HG03469 (cell line): ENCODE results near the gene CACFD1.
"Not testable (repeated sequence)": the region's sequence is repeated elsewhere in the genome, so short reads cannot be mapped to it uniquely, and the experiment has no call there.

ENCODE experiments used
- ATAC-seq: cut with Tn5 transposase; IDR thresholded peaks from one replicate; pipeline ENCODE4 v1.9.1; 2021; ENCODE audit warnings: mild to moderate bottlenecking, moderate library complexity, moderate number of reproducible peaks; ENCODE audit not compliant: unreplicated experiment

The CACFD1 gene

DNA sequence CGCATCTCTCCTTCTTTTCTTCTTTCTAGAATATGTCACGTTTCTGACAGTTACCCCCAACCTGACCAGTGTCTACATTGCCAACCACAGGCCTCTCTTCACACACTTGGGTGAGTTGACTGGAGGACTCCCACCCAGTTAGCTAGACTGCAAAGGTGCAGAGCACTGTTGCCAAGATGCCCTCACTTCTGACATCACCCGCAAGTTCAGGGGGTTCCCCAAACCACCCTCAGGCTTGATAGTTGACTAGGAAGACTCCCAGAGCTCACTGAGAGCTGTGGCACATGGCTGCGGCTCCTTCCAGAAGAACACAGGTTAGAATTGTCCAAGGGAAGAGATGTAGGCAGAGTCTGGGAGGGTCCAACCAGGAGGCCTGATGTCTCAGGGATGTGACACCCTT, 20.4 kb upstream of the CACFD1 start:
- ATAC-seq: no peak

DNA sequence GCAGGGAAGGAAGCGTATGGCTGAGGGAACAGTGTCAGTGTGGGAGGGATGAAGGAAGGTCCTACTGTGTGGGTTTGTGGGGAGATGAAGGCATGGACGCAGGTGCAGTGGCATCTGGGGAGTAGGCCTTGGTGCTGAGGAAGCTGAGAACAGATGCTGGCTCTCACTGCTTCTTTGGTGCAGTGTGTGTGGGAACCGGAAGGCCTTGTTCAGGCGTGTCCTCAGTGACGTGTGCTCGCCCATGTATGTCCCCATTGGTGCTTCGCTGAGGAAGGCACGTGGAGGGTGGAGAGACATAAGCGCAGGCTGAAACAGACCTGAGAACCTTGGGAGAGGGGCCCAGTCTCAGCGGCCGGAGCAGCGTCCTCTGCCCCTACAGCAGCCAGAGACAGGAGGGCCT, 18.9 kb upstream of the CACFD1 start:
- ATAC-seq: no peak

GRCh38 chr9:133441571-133441970, 18.2 kb upstream of the CACFD1 start:
- ATAC-seq: no peak

DNA sequence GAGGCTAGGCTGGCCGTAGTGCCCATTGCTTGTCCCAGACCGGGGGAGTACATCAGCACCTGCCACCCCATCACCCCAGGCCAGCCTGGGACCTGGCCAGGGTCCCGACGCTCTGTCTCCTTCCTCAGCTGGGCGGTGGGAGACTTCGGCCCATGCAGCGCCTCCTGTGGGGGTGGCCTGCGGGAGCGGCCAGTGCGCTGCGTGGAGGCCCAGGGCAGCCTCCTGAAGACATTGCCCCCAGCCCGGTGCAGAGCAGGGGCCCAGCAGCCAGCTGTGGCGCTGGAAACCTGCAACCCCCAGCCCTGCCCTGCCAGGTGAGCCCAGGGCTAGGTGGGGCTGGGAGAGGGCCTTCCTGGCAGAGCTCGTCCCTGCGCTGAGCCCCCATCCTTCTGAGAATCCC, 16.5 kb upstream of the CACFD1 start:
- ATAC-seq: no peak

GRCh38 chr9:133443982-133444381, 15.8 kb upstream of the CACFD1 start:
- no peak for ATAC-seq

DNA sequence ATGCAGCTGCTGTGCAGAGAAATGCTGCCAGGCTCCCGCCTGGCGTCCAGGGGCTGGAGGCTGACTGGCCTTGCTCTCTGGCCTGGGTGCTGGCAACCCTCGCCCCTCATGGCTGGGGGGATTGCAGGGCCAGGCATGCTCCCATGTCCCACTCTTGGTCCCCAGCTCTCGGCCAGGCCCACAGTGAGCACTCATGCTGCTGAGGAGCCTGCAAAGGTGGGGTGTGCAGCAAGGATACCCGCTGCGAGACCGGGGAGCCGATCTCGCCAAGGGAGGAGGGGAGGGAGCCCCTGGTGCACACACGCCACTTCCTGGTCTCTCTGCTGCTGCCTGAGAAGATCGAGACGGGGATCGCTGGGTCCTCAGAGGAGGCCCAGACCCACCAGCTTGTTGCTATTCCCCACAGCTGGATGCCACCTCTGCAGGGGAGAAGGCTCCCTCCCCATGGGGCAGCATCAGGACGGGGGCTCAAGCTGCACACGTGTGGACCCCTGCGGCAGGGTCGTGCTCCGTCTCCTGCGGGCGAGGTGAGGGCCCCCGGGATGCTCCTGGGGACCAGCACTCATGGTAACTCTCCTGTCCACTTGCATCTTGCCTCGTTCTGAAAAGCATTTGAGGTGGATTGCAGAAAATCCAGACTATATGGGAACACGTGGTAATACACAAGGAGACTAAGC, 14.3 kb upstream of the CACFD1 start:
- ATAC-seq: no peak

DNA sequence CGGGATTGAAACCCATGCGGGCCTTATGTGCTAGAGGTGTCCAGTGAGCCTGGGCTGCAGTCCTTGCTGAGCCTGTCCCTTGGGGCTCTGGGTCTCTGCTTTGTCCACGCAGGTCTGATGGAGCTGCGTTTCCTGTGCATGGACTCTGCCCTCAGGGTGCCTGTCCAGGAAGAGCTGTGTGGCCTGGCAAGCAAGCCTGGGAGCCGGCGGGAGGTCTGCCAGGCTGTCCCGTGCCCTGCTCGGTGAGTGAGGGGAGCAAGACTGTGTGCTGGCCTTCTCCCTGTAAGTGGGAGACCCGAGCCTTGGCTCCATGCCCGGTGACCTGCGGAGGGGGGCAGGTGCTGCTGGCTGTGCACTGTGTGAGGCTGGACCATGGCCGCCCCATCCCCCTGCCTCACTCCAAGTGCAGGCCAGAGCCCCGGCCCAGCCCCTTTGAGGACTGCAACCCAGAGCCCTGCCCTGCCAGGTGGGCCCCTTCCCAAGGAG, 11.2 kb upstream of the CACFD1 start:
- no peak for ATAC-seq

DNA sequence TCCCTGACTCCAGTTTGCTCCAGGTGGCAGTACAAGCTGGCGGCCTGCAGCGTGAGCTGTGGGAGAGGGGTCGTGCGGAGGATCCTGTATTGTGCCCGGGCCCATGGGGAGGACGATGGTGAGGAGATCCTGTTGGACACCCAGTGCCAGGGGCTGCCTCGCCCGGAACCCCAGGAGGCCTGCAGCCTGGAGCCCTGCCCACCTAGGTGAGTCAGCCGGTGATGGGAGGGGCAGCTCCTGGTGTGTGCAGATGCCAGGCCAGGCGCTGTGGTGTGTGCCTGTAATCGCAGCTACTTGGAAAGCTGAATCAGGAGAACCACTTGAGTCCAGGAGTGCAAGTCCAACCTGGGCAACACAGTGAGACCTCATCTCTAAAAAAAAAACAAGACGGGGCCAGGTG, 10.0 kb upstream of the CACFD1 start:
- ATAC-seq: no peak

GRCh38 chr9:133451865-133452264, 7.9 kb upstream of the CACFD1 start:
- not testable (repeated sequence) for ATAC-seq

GRCh38 chr9:133452562-133452961, 7.2 kb upstream of the CACFD1 start:
- ATAC-seq: no peak

DNA sequence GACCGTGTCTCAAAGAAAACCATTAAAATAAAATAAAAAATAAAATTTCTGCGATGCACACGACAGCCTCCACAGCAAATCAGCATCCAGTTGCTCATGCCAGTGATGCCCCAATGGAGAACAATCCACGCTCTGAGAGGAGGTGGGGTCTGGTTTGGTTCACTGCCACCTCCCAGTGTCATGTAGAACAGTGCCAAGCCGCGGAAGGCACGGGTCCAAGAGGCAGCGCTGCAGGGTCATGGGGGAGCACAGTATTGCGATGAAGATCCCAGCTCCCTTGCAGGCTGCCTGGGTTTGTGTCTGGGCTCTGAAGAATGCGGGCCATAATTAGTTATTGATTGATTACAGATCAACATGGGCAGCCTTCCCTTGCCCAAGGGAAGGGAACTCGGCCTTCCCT, 6.1 kb upstream of the CACFD1 start:
- no peak for ATAC-seq

- no peak for ATAC-seq
These were observed 5.5 kb upstream of the CACFD1 start for GRCh38 chr9:133454325-133454724.

GRCh38 chr9:133454943-133455673, 4.7 kb upstream of the CACFD1 start:
- no peak for ATAC-seq

- no peak for ATAC-seq
These were observed 3.8 kb upstream of the CACFD1 start for GRCh38 chr9:133455936-133456335.

DNA sequence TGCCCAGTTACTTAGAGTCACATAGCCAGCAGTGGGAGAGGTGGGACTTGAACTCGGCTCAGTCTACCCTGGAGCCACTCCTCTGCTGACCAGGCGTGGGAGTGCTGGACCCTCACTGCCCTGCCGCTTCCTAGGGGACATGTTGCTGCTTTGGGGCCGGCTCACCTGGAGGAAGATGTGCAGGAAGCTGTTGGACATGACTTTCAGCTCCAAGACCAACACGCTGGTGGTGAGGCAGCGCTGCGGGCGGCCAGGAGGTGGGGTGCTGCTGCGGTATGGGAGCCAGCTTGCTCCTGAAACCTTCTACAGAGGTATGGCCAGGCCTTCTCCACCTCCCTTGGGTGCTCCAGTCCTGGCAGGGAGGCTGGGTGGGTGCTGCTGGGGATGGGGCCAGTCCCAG, 3.4 kb upstream of the CACFD1 start:
- no peak for ATAC-seq

GRCh38 chr9:133457233-133457632, 2.5 kb upstream of the CACFD1 start:
- ATAC-seq: no peak

GRCh38 chr9:133457748-133458147, 2.0 kb upstream of the CACFD1 start:
- no peak for ATAC-seq

DNA sequence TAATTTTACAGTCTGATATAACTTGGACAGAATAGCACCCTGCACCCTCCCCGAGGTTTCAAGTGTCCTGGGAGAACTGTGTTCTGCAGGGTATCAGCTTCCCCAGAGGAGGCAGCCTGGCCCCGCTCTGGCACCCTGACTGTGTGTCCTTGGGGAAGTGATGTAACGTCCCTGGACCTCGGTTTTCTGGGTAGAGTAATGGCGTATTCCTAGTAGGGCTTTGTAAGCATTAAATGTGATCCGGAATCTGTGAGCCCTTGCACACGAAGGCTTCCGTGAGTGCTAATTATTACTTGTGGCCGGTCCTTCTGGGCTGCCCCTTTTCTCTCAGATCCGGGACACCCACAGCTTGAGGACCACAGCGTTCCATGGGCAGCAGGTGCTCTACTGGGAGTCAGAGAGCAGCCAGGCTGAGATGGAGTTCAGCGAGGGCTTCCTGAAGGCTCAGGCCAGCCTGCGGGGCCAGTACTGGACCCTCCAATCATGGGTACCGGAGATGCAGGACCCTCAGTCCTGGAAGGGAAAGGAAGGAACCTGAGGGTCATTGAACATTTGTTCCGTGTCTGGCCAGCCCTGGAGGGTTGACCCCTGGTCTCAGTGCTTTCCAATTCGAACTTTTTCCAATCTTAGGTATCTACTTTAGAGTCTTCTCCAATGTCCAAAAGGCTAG, 1.0 kb upstream of the CACFD1 start:
- no peak for ATAC-seq

DNA sequence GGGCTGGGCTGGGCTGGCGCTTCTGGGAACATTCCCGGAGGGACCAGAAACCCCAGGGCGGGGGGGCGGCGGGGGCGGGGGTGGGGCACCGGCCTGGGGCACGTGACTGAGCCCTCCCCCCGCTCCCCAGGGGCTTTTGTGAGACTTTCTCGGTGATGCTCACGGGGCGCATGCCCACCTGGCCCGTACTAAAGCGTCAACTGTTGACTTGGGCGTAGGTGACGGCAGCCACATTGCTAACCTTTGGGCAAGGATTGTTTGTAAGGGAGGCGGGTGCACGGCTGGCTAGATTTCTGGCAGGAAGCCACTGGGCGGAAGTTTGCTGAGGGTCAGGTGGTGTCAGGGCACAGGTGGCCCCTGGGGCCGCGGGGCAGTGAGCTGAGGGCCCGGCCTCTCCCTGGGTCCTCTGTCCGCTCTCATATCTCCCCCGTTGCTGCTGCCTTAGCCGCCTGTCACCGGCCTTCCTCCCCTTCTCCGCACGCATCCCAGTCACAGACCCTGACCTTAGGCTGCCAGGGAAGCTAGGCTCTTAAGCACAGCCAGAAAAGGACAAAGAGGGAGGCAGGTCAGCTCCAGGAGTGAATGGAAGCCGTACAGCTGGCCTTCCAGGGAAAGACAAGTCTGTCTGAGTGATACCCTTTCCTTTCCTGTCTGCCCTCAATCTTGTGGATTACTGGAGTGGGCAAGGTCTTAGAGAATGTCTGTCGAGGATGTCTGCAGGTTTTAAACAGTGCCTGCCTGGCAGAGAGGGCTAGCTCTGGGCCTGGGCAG, 812 bp downstream of the CACFD1 start:
- ATAC-seq: peak; percentile 10

- no peak for ATAC-seq
These were observed 2.2 kb downstream of the CACFD1 start for GRCh38 chr9:133461975-133462374.

GRCh38 chr9:133463234-133463863, 3.6 kb downstream of the CACFD1 start:
- no peak for ATAC-seq
